HG03469 (cell line): ENCODE measurements around the gene TRIM54.

Source experiments
- ATAC-seq: cut with Tn5 transposase; IDR thresholded peaks from one replicate; pipeline ENCODE4 v1.9.1; 2021; ENCODE audit warnings: mild to moderate bottlenecking, moderate library complexity, moderate number of reproducible peaks; ENCODE audit not compliant: unreplicated experiment

TRIM54 gene

DNA sequence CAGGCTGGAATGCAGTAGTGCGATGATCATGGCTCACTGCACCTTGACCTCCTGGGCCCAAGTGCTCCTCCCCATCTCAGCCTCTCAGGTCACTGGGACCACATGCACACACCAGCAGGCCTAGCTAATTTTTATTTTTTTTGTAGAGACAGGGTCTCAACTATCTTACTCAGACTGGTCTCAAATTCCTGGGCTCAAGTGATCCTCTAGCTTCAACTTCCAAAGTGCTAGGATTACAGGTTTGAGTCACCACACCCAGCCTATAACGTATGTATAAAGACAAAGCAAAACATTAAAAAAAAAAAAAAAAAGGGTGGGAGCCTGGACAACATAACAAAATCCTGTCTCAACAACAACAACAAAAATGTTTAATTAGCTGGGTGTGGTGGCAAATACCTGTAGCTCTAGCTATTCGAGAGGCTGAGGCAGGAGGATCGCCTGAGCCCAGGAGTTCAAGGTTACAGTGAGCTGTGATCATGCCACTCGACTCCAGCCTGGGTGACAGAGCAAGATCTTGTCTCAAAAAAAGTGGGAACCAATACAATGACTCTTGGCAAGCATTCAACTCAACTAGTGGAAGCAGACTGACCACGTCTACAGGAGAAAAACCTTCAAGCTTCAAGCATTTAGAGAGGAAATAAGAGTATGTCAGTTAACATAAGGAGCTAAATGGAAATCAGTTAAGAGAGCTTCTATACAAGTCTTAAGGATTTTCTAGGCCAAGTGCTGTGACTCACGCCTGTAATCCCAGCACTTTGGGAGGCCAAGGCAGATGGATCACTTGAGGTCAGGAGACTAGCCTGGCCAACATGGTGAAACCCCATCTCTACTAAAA lies 71.8 kb downstream of the TRIM54 start:
- no peak for ATAC-seq

- no peak for ATAC-seq
These were observed 72.3 kb downstream of the TRIM54 start for GRCh38 chr2:27354597-27354927.

GRCh38 chr2:27356056-27356381 lies 73.8 kb downstream of the TRIM54 start:
- ATAC-seq: peak; percentile 25

DNA sequence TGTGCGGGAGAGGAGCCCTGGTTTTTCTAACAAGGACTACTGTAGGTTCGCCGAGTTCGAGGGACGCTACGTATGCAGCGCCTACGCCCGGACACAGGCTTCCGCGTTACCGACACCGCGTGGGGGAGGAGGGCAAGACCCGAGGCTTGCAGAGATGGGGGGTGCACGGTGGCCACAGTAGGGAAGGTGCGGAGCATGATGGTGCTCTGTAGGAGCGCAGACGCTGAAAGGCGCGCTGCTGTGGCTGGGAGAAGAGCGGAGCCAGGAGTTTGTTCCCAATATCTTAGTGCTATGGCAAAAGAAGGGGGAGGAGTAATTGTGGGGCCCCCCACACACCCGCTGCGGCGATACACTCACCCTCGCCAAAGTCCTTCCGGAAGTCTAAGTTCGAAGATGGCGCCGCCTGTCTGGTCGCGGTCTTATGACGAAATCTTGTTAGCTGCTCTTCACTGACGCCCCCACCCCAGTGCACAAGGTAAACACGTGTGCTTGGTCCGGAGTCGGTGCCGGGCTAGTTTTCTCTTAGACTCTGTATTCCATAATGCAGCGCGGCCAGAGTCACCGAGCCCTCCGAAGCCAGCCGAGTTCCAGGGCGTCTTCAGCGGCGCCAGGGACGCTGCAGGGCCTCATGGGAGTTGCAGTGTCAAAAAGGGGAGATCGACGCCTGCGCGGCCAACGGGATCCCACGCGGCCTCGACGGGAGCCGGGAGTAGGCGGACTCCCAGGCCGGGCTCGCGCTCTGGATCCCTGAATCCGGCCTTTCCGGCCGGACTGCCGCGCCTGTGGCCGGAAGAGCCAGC lies 74.4 kb downstream of the TRIM54 start, which contains the start of gene GTF3C2:
Gene GTF3C2, minus strand, starts transcription at position 383 of the 800 bp plus-strand sequence. CDS start 13,210 bp downstream, outside the sequence.
- ATAC-seq: peak; percentile 58
